HG03460 (cell line): Measurements from ENCODE around the gene UBE2M.
"Not testable (repeated sequence)": the region's sequence is repeated elsewhere in the genome, so short reads cannot be mapped to it uniquely, and the experiment has no call there.

ENCODE experiments used
- ATAC-seq: cut with Tn5 transposase; IDR thresholded peaks from one replicate; pipeline ENCODE4 v1.9.1; 2021; ENCODE audit not compliant: unreplicated experiment

UBE2M gene

DNA sequence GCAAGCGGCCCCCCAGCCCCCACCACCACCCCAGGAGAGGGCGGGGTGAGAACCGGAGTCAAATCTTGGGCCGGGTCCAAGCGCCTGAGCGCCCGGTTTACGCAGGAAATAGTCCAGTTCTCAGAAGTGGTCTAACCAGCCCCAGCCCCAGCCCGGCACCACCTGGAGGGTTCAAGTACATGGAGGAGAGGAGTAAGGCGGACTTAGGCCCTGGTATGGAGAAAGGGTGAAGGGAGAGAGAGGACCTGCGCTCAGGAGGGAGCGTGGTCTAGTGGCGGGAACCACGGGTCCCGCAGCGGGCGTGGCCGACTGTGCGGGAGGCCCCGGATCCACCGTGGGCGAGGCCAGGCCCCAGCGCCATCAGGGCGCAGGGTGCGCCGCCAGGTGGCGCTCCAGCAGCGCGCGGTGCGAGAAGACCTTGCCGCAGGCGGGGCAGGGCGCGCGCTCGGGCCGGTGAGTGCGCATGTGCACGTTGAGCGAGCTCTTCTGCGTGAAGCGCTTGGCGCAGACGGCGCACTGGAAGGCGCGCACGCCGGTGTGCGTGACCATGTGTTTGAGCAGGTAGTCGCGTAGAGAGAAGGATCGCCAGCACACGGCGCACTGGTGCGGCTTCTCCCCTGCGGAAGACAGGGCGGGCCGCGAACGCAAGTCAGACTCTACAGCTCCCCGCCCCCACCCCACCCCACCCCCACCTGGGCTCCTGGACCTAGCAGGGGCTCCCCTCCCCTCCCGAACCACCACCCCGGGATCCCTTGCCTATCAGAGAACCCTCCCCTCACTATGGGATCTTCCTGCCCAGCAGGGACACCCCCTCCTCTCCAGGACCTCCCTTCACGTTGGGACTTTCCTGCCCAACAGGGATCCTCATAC, 44.5 kb downstream of the UBE2M start:
- peak; percentile 58 for ATAC-seq

- no peak for ATAC-seq
These were observed 45.2 kb downstream of the UBE2M start for GRCh38 chr19:58513213-58513693.

DNA sequence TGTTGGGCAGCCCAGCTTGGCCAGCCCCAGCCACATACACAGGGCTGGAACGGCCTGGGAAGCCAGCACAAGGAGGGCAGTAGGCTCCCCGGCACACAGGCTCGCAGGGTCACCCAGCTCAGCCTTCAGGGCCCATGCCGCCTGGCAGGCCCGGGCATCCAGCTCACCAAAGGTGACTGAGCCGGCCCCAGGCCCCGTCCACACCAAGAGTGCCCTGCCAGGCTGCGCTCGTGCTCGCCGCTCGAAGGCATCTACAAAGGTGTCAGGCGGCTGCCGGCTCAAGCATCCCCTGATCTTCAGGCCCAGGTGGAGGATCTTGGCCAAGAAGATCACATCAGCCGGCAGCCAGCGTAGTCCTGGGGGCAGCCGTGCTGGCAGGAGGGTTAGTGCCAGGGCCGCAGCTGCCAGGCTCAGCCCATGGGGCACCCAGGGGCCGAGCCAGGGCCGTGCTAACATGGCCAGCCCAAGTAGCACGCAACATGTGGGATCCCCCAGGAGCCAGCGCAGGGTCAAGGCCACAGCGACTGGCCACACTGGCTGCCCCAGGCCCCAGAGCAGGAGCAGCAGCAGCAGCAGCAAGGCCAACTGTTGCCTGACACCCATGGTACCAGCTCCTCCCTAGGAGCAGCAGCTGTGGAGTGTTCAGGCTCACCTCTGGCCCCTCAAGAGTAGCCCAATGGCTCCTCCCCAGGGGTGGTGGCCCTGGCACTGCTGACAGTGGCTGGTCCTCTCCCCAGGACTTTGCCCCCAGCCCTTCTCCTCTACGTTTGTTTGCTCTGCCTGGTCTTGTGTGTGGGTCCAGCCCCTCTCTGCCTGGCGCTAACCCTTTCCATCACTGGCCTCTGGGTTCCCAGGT, 46.8 kb downstream of the UBE2M start, which contains the start of gene SLC27A5:
Gene SLC27A5 (minus strand): TSS at position 640 of the 856 bp plus-strand sequence. CDS start 37 bp downstream, at position 603.
- ATAC-seq: no peak

DNA sequence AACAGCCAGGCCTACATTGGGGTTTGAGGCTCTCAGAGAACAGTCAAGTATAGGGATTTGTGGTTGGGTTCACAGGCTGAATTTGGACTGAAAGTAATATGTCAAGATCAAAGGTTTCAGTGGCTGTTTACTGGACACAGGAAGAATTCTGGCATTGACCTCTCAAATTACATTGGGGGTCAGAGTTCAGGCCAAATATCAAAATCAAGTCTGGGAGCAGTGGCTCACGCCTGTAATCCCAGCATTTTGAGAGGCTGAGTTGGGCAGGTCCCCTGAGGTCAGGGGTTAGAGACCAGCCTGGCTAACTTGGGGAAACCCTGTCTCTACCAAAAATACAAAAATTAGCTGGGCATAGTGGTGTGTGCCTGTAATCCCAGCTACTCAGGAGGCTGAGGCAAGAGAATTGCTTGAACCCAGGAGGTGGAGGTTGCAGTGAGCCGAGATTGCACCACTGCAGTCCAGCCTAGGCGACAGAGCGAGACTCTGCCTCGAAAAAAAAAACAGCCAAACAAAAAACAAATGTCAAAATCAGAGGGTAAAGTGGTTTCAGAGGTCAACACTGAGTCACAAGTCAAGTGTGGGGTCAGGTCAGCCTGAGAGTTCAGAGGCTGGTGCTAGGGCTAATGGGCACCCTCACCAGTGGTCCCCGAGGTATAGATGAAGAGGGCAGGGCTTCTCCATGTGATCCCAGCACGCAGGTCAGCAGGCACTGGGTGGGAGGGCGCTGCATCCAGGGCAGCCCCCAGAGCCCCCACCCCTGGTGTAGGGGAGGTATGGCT, 48.1 kb downstream of the UBE2M start:
- ATAC-seq: no peak

- no peak for ATAC-seq
These were observed 48.7 kb downstream of the UBE2M start for GRCh38 chr19:58509731-58510083.

DNA sequence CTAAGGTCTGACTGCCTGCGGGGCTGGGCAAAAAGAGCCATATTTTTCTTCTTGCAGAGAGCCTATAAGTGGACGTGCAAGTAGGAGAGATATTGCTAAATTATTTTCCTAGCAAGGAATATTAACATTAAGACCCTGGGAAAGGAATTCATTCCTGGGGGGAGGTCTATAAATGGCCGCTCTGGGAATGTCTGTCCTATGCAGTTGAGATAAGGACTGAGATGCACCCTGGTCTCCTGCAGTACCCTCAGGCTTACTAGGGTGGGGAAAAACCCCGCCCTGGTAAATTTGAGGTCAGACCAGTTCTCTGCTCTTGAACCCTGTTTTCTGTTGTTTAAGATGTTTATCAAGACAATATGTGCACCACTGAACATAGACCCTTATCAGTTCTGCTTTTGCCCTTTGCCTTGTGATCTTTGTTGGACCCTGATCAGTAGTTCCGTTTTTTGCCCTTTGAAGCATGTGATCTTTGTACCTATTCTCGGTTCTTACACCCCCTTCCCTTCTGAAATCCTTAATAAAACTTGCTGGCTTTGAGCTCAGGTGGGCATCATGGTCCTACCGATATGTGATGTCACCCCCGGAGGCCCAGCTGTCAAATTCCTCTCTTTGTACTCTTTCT, 50.7 kb downstream of the UBE2M start:
- not testable (repeated sequence) for ATAC-seq
